Measurements from ENCODE around the gene CIP2A. TPM values are rescaled to one million over a fixed set of nuclear protein-coding genes. Genes with fewer than 3 reads are reported as not detected.

CIP2A gene
- total RNA-seq, 1 donor from 2014 or later, result 5.7 TPM

- H3K27ac Mint-ChIP-seq (ENCODE audit: unreplicated experiment), result peak overlapping the region; percentile 24
- peak overlapping the region; percentile 96 for H3K4me3 Mint-ChIP-seq (ENCODE audit: unreplicated experiment)
- H3K9me3 Mint-ChIP-seq (ENCODE audit: low read depth), result no peaks in the 10 kb centered on the region
- H3K27me3 Mint-ChIP-seq (ENCODE audit: low read depth), result no peaks in the 10 kb centered on the region
- peaks cover 37% of the 10 kb centered on the region for H3K4me1 Mint-ChIP-seq (ENCODE audit: low read depth)
- TF ChIP-seq, protein P1, sequence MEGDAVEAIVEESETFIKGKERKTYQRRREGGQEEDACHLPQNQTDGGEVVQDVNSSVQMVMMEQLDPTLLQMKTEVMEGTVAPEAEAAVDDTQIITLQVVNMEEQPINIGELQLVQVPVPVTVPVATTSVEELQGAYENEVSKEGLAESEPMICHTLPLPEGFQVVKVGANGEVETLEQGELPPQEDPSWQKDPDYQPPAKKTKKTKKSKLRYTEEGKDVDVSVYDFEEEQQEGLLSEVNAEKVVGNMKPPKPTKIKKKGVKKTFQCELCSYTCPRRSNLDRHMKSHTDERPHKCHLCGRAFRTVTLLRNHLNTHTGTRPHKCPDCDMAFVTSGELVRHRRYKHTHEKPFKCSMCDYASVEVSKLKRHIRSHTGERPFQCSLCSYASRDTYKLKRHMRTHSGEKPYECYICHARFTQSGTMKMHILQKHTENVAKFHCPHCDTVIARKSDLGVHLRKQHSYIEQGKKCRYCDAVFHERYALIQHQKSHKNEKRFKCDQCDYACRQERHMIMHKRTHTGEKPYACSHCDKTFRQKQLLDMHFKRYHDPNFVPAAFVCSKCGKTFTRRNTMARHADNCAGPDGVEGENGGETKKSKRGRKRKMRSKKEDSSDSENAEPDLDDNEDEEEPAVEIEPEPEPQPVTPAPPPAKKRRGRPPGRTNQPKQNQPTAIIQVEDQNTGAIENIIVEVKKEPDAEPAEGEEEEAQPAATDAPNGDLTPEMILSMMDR (IDR thresholded peaks at IDR 0.05), result no peak
- no peak for DNase-seq (ENCODE audit: low spot score)
- H3K36me3 Mint-ChIP-seq (ENCODE audit: low read depth), result no peaks in the 10 kb centered on the region
These were observed 1.2 kb upstream of the CIP2A start for GRCh38 chr3:108590460-108590859.

DNA sequence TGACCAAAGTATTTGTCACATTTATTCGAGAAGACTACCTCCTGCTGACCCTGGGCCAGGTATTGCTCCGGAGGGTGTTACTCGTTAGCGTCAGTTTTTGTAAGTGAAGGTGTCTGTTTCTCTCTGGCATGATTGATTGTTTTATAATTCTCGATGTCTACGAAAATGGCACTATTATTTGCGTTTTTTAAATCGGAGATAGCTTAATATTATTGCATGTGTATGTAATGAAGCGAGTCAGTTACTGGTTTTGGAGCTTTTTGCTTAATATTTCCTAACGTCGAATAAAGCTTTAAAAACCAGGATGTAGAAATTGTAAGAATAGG lies 723 bp upstream of the CIP2A start:
- peaks cover 37% of the 10 kb centered on the region for H3K4me1 Mint-ChIP-seq (ENCODE audit: low read depth)
- no peak for DNase-seq (ENCODE audit: low spot score)
- peak overlapping the region; percentile 100 for H3K27ac Mint-ChIP-seq (ENCODE audit: unreplicated experiment)
- no peaks in the 10 kb centered on the region for H3K9me3 Mint-ChIP-seq (ENCODE audit: low read depth)
- TF ChIP-seq, protein P1 (IDR thresholded peaks at IDR 0.05), result peak; percentile 59
- H3K4me3 Mint-ChIP-seq (ENCODE audit: unreplicated experiment), result peak overlapping the region; percentile 96
- H3K36me3 Mint-ChIP-seq (ENCODE audit: low read depth), result no peaks in the 10 kb centered on the region
- no peaks in the 10 kb centered on the region for H3K27me3 Mint-ChIP-seq (ENCODE audit: low read depth)

- DNase-seq (ENCODE audit: low spot score), result no peak
- H3K36me3 Mint-ChIP-seq (ENCODE audit: low read depth), result no peaks in the 10 kb centered on the region
- peak overlapping the region; percentile 100 for H3K27ac Mint-ChIP-seq (ENCODE audit: unreplicated experiment)
- H3K9me3 Mint-ChIP-seq (ENCODE audit: low read depth), result no peaks in the 10 kb centered on the region
- H3K4me1 Mint-ChIP-seq (ENCODE audit: low read depth), result peaks cover 37% of the 10 kb centered on the region
- no peaks in the 10 kb centered on the region for H3K27me3 Mint-ChIP-seq (ENCODE audit: low read depth)
- TF ChIP-seq, protein P1 (IDR thresholded peaks at IDR 0.05), result no peak
- peak overlapping the region; percentile 96 for H3K4me3 Mint-ChIP-seq (ENCODE audit: unreplicated experiment)
These were observed 637 bp downstream of the CIP2A start for GRCh38 chr3:108588601-108589000.

- Mint-ChIP-seq H3K4me3 (ENCODE audit: unreplicated experiment) (no peak overlapping the region), H3K9me3 (ENCODE audit: low read depth) (peaks cover 8% of the 10 kb centered on the region), H3K27me3 (ENCODE audit: low read depth) (no peaks in the 10 kb centered on the region), H3K27ac (ENCODE audit: unreplicated experiment) (no peak overlapping the region), H3K4me1 (ENCODE audit: low read depth) (no peaks in the 10 kb centered on the region), H3K36me3 (ENCODE audit: low read depth) (peaks cover 11% of the 10 kb centered on the region)
- TF ChIP-seq, protein P1 (IDR thresholded peaks at IDR 0.05), result no peak
- DNase-seq (ENCODE audit: low spot score), result no peak
These were observed 11.2 kb downstream of the CIP2A start for GRCh38 chr3:108578064-108578463.

GRCh38 chr3:108569336-108569735 lies 19.9 kb downstream of the CIP2A start:
- H3K36me3 Mint-ChIP-seq (ENCODE audit: low read depth), result peaks cover 9% of the 10 kb centered on the region
- peaks cover 4% of the 10 kb centered on the region for H3K4me1 Mint-ChIP-seq (ENCODE audit: low read depth)
- H3K4me3 Mint-ChIP-seq (ENCODE audit: unreplicated experiment), result no peak overlapping the region
- peaks cover 17% of the 10 kb centered on the region for H3K9me3 Mint-ChIP-seq (ENCODE audit: low read depth)
- H3K27me3 Mint-ChIP-seq (ENCODE audit: low read depth), result no peaks in the 10 kb centered on the region
- TF ChIP-seq, protein P1 (IDR thresholded peaks at IDR 0.05), result no peak
- no peak for DNase-seq (ENCODE audit: low spot score)
- no peak overlapping the region for H3K27ac Mint-ChIP-seq (ENCODE audit: unreplicated experiment)
